DOHH2 (cell line): ENCODE data around the gene PDK1.

ENCODE experiments used
- EZH2phosphoT487 ChIP-seq: fragments of 200-600 bp; sonication (generic); IDR thresholded peaks from 2 replicates; pipeline ENCODE4 v1.6.1; 2017; ENCODE audit warnings: borderline replicate concordance, mild to moderate bottlenecking, antibody characterized with exemption, low read length, moderate library complexity, mixed read lengths
- TF ChIP-seq, protein P1 (sequence below): fragments of 200-600 bp; sonication (generic); IDR thresholded peaks from one replicate; pipeline ENCODE4 v1.5.1; 2014; ENCODE audit warnings: antibody characterized with exemption, mild to moderate bottlenecking, low read depth, low read length; ENCODE audit not compliant: poor library complexity, severe bottlenecking

DNA sequence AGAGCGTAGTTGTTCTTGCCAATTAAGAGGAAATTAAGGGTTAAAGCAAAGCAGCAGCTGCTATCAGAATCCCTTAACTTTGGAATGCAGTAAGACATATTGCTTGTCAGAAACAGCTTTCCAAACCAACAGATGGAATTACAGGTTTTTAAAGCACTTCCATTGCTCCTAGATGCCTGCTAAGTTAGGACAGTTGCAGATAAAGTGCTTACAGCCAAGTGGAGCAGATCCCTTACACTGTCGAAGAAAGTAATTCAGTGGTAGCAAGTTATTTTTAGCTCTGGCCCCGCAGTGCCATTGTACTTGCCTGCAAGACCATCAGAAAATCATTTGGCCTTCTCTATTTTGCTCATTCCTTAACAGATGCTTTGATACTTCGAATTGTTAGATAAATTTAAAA lies 5.4 kb downstream of the PDK1 start:
- TF ChIP-seq, protein P1, sequence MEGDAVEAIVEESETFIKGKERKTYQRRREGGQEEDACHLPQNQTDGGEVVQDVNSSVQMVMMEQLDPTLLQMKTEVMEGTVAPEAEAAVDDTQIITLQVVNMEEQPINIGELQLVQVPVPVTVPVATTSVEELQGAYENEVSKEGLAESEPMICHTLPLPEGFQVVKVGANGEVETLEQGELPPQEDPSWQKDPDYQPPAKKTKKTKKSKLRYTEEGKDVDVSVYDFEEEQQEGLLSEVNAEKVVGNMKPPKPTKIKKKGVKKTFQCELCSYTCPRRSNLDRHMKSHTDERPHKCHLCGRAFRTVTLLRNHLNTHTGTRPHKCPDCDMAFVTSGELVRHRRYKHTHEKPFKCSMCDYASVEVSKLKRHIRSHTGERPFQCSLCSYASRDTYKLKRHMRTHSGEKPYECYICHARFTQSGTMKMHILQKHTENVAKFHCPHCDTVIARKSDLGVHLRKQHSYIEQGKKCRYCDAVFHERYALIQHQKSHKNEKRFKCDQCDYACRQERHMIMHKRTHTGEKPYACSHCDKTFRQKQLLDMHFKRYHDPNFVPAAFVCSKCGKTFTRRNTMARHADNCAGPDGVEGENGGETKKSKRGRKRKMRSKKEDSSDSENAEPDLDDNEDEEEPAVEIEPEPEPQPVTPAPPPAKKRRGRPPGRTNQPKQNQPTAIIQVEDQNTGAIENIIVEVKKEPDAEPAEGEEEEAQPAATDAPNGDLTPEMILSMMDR = no peak
- TF ChIP-seq EZH2phosphoT487 = no peak
